ENCODE measurements around the gene RAI14.

RAI14 gene

GRCh38 chr5:34849253-34849652 is 193.1 kb downstream of the RAI14 start:
- DNase-seq (ENCODE audit: low spot score) = no peak

- no peak for DNase-seq (ENCODE audit: low spot score)
Observed at GRCh38 chr5:34854459-34855174, 198.5 kb downstream of the RAI14 start.

- DNase-seq (ENCODE audit: low spot score) = no peak
Observed at GRCh38 chr5:34857161-34857560, 201.0 kb downstream of the RAI14 start.

GRCh38 chr5:34857894-34858293 is 201.8 kb downstream of the RAI14 start:
- DNase-seq (ENCODE audit: low spot score) = no peak

- DNase-seq (ENCODE audit: low spot score) = no peak
Observed at GRCh38 chr5:34858790-34859189, 202.7 kb downstream of the RAI14 start.

- DNase-seq (ENCODE audit: low spot score) = no peak
Observed at GRCh38 chr5:34859253-34859652, 203.1 kb downstream of the RAI14 start.

GRCh38 chr5:34863946-34864345 is 207.8 kb downstream of the RAI14 start:
- no peak for DNase-seq (ENCODE audit: low spot score)

GRCh38 chr5:34865091-34865490 is 209.0 kb downstream of the RAI14 start:
- DNase-seq (ENCODE audit: low spot score) = no peak

GRCh38 chr5:34866989-34867471 is 210.9 kb downstream of the RAI14 start:
- DNase-seq (ENCODE audit: low spot score) = no peak

- DNase-seq (ENCODE audit: low spot score) = no peak
Observed at GRCh38 chr5:34867660-34868059, 211.5 kb downstream of the RAI14 start.

GRCh38 chr5:34868791-34869190 is 212.7 kb downstream of the RAI14 start:
- no peak for DNase-seq (ENCODE audit: low spot score)

- DNase-seq (ENCODE audit: low spot score) = no peak
Observed at GRCh38 chr5:34869256-34869655, 213.1 kb downstream of the RAI14 start.

- no peak for DNase-seq (ENCODE audit: low spot score)
Observed at GRCh38 chr5:34870382-34870781, 214.3 kb downstream of the RAI14 start.

GRCh38 chr5:34876275-34876674 is 220.1 kb downstream of the RAI14 start:
- no peak for DNase-seq (ENCODE audit: low spot score)

GRCh38 chr5:34881246-34881645 is 225.1 kb downstream of the RAI14 start:
- no peak for DNase-seq (ENCODE audit: low spot score)

All from SK-N-DZ (cell line).